ENCODE measurements around the gene NPR1. TPM values are rescaled to one million over a fixed set of nuclear protein-coding genes. Genes with fewer than 3 reads are reported as not detected.

NPR1 gene
- total and polyA plus RNA-seq, 2 of the 13 experiments (the other 11 are each of a cell fraction or from before 2014, with no cell fraction given) = not detected

DNA sequence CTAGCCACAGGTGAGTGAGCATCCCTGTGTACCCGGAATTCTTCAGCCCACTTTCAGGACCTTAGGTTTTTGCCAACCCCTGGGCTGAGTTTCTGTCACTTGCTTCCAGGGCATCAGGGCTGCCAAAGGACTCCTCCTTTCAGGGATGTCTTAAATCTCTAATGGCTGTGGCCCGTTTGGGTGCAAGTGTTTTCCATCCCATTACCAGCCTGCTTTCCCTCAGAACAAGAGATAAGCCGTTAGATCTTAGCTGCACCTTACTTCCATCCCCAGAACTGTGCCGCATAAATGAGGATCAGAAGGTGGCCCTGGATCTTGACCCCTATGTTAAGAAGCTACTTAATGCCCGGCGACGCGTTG, 19.3 kb upstream of the NPR1 start:
- no peak for TF ChIP-seq TEAD3 (CRISPR knock-in tag; optimal IDR thresholded peaks at IDR 0.05; ENCODE audit: borderline replicate concordance)
- TF ChIP-seq, protein P1, sequence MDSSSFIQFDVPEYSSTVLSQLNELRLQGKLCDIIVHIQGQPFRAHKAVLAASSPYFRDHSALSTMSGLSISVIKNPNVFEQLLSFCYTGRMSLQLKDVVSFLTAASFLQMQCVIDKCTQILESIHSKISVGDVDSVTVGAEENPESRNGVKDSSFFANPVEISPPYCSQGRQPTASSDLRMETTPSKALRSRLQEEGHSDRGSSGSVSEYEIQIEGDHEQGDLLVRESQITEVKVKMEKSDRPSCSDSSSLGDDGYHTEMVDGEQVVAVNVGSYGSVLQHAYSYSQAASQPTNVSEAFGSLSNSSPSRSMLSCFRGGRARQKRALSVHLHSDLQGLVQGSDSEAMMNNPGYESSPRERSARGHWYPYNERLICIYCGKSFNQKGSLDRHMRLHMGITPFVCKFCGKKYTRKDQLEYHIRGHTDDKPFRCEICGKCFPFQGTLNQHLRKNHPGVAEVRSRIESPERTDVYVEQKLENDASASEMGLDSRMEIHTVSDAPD (CRISPR knock-in tag; IDR thresholded peaks at IDR 0.05) = 0 out of 2 replicates have a peak, but pooled peaks have one; percentile 25
- Histone ChIP-seq H3K9ac (ENCODE audit: insufficient read depth, low read depth, low read length) (peak overlapping the region; percentile 78), H4K20me1 (ENCODE audit: insufficient read depth, low read length) (no peaks in the 10 kb centered on the region), H3K27me3 (ENCODE audit: control insufficient read depth in 1 of 2, insufficient read depth in 2 of 2, low read length in 2 of 2) (no peaks in the 10 kb centered on the region; a peak in 1 of 5 replicates), H3K27ac (ENCODE audit: extremely low read length, insufficient read depth, low read length) (peak overlapping the region; percentile 62), H3K36me3 (replicated peaks in 1 of 2; ENCODE audit: control insufficient read depth in 1 of 2, insufficient read depth in 2 of 2, low read length in 2 of 2) (peaks cover 6 to 32% of the 10 kb centered on the region in 2 experiments), H3K4me2 (ENCODE audit: low read depth, low read length) (peak overlapping the region; percentile 93), H3K4me1 (ENCODE audit: insufficient read depth, low read length) (peaks cover 34% of the 10 kb centered on the region), H2AFZ (ENCODE audit: low read length) (no peak overlapping the region), H3K79me2 (ENCODE audit: insufficient read depth, low read length) (peaks cover 12% of the 10 kb centered on the region), H3K9me3 (ENCODE audit: low read length) (no peaks in the 10 kb centered on the region), H3K4me3 (replicated peaks in 1 of 3; ENCODE audit: insufficient read depth in 1 of 3, low read depth in 2 of 3, low read length in 3 of 3) (peak overlapping the region; percentile 80 to 96 (median 91))
- 41% methylated on average over 8 of the region's 8 CpGs for WGBS (ENCODE audit: low lambda C conversion rate)
- intact Hi-C loops (cut with micrococcal nuclease; ENCODE audit: unreplicated experiment) = no loop called here
- ChIA-PET CTCF (ENCODE audit: low intra/inter-chr PET ratio, low total read pairs) (no interaction called here), POLR2A (interaction anchor here (0.8 to 2.3 kb wide), 6 partner anchors 11 to 69 kb away, joined by 3 to 18 read pairs (median 4); partner anchors contain the start of genes CHTOP, INTS3 and S100A13)
- no TSS peak for BruUV-seq (replicated peaks)
- FAIRE-seq (no peak), DNase-seq (ENCODE audit: low spot score) (no peak), ATAC-seq (peak; percentile 3; the same call in 1 of the 3 replicates)
- in situ Hi-C loops (cut with HindIII; ENCODE audit: extremely low pct_ligation_motif_present, low pct_unique_long_range_greater_than_20kb) = no loop called here

DNA sequence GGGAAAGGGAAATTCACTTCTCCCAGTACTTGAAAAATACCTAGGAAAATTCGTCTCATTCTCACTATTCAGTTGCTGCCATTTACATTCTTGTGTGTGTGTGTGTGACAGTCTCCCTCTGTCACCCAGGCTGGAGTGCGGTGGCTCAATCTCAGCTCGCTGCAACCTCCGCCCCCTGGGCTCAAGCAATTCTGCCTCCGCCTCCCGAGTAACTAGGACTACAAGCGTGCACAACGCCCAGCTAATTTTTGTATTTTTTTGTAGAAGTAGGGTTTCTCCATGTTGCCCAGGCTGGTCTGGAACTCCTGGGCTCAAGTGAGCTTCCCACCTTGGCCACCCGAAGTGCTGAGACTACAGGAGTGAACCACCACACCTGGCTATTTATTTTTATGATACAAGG, 18.8 kb upstream of the NPR1 start:
- Histone ChIP-seq H3K36me3 (replicated peaks in 1 of 2; ENCODE audit: control insufficient read depth in 1 of 2, insufficient read depth in 2 of 2, low read length in 2 of 2) (peaks cover 10 to 37% of the 10 kb centered on the region in 2 experiments), H3K27me3 (ENCODE audit: control insufficient read depth in 1 of 2, insufficient read depth in 2 of 2, low read length in 2 of 2) (no peaks in the 10 kb centered on the region; a peak in 1 of 5 replicates), H3K4me2 (ENCODE audit: low read depth, low read length) (peak overlapping the region; percentile 93), H3K9ac (ENCODE audit: insufficient read depth, low read depth, low read length) (peak overlapping the region; percentile 78), H4K20me1 (ENCODE audit: insufficient read depth, low read length) (no peaks in the 10 kb centered on the region), H3K9me3 (ENCODE audit: low read length) (no peaks in the 10 kb centered on the region), H3K27ac (ENCODE audit: extremely low read length, insufficient read depth, low read length) (no peak overlapping the region), H3K79me2 (ENCODE audit: insufficient read depth, low read length) (peaks cover 12% of the 10 kb centered on the region), H3K4me3 (replicated peaks in 1 of 3; ENCODE audit: insufficient read depth in 1 of 3, low read depth in 2 of 3, low read length in 3 of 3) (peak overlapping the region; percentile 80 to 96 (median 91); a peak in 5 of 6 replicates), H2AFZ (ENCODE audit: low read length) (no peak overlapping the region), H3K4me1 (ENCODE audit: insufficient read depth, low read length) (peaks cover 29% of the 10 kb centered on the region)
- 84% methylated on average over 9 of the region's 9 CpGs for WGBS (ENCODE audit: low lambda C conversion rate)
- ATAC-seq (no peak), FAIRE-seq (no peak), DNase-seq (ENCODE audit: low spot score) (no peak)
- intact Hi-C loops (cut with micrococcal nuclease; ENCODE audit: unreplicated experiment) = no loop called here
- no TSS peak for BruUV-seq (replicated peaks)
- in situ Hi-C loops (cut with HindIII; ENCODE audit: extremely low pct_ligation_motif_present, low pct_unique_long_range_greater_than_20kb) = no loop called here
- ChIA-PET CTCF (ENCODE audit: low intra/inter-chr PET ratio, low total read pairs) (no interaction called here), POLR2A (interaction anchor here (0.8 to 2.3 kb wide), 3 partner anchors 12 to 28 kb away, joined by 3 to 18 read pairs (median 9); partner anchors contain the start of gene CHTOP)
- TF ChIP-seq, protein P2, sequence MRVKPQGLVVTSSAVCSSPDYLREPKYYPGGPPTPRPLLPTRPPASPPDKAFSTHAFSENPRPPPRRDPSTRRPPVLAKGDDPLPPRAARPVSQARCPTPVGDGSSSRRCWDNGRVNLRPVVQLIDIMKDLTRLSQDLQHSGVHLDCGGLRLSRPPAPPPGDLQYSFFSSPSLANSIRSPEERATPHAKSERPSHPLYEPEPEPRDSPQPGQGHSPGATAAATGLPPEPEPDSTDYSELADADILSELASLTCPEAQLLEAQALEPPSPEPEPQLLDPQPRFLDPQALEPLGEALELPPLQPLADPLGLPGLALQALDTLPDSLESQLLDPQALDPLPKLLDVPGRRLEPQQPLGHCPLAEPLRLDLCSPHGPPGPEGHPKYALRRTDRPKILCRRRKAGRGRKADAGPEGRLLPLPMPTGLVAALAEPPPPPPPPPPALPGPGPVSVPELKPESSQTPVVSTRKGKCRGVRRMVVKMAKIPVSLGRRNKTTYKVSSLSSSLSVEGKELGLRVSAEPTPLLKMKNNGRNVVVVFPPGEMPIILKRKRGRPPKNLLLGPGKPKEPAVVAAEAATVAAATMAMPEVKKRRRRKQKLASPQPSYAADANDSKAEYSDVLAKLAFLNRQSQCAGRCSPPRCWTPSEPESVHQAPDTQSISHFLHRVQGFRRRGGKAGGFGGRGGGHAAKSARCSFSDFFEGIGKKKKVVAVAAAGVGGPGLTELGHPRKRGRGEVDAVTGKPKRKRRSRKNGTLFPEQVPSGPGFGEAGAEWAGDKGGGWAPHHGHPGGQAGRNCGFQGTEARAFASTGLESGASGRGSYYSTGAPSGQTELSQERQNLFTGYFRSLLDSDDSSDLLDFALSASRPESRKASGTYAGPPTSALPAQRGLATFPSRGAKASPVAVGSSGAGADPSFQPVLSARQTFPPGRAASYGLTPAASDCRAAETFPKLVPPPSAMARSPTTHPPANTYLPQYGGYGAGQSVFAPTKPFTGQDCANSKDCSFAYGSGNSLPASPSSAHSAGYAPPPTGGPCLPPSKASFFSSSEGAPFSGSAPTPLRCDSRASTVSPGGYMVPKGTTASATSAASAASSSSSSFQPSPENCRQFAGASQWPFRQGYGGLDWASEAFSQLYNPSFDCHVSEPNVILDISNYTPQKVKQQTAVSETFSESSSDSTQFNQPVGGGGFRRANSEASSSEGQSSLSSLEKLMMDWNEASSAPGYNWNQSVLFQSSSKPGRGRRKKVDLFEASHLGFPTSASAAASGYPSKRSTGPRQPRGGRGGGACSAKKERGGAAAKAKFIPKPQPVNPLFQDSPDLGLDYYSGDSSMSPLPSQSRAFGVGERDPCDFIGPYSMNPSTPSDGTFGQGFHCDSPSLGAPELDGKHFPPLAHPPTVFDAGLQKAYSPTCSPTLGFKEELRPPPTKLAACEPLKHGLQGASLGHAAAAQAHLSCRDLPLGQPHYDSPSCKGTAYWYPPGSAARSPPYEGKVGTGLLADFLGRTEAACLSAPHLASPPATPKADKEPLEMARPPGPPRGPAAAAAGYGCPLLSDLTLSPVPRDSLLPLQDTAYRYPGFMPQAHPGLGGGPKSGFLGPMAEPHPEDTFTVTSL (CRISPR knock-in tag; IDR thresholded peaks at IDR 0.05; ENCODE audit: borderline replicate concordance) = no peak
- TF ChIP-seq ZSCAN22 (CRISPR knock-in tag; IDR thresholded peaks at IDR 0.05) = no peak
- TF ChIP-seq, protein P3, sequence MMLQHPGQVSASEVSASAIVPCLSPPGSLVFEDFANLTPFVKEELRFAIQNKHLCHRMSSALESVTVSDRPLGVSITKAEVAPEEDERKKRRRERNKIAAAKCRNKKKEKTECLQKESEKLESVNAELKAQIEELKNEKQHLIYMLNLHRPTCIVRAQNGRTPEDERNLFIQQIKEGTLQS (CRISPR knock-in tag; IDR thresholded peaks at IDR 0.05) = no peak
- no peak for TF ChIP-seq ZNF780A (CRISPR knock-in tag; IDR thresholded peaks at IDR 0.05)
- no peak for TF ChIP-seq ZNF644 (CRISPR knock-in tag; IDR thresholded peaks at IDR 0.05; ENCODE audit: low read depth)
- TF ChIP-seq ERF (CRISPR knock-in tag; IDR thresholded peaks at IDR 0.05) = no peak
- no peak for TF ChIP-seq AHR (CRISPR knock-in tag; IDR thresholded peaks at IDR 0.05)
- no peak for TF ChIP-seq ZKSCAN1 (IDR thresholded peaks at IDR 0.05; ENCODE audit: low read length)
- no peak for TF ChIP-seq SALL2 (CRISPR knock-in tag; IDR thresholded peaks at IDR 0.05)
- no peak for TF ChIP-seq ZIK1 (CRISPR knock-in tag; IDR thresholded peaks at IDR 0.05; ENCODE audit: borderline replicate concordance, low read depth)

Data from HepG2 (cell line).